ENCODE data around the gene CAPN6. TPM values are rescaled to one million over a fixed set of nuclear protein-coding genes. Genes with fewer than 3 reads are reported as not detected.

Gene CAPN6
- total RNA-seq (2021; ENCODE audit: unreplicated experiment) = 0.10 TPM
- polyA plus RNA-seq (2012) = 0.05 and 0.08 TPM in 2 replicates
- percentile 4 among the genes with signal in this experiment for Bru-seq, nascent RNA
- BruChase-seq, experiment 1, labeled RNA remaining after a 6-hour chase = percentile 10 among the genes with signal in this experiment
- BruChase-seq, experiment 2, labeled RNA remaining after a 2-hour chase = percentile 11 among the genes with signal in this experiment
- long read RNA-seq = 0 reads

- H2AFZ ChIP-seq (ENCODE audit: low read depth, low read length, poor library complexity, severe bottlenecking) = no peak within 1 kb of the TSS
- ATAC-seq = peak; percentile 62
- POLR2A ChIA-PET = no interaction called here
Measured at GRCh38 chrX:111270339-111270738, at the start of gene CAPN6. CAPN6 (minus strand) TSS chrX:111270483; CDS start chrX:111263936, 6,547 bp downstream.

More at GRCh38 chrX:111270339-111270738, at the start of gene CAPN6:
- Histone ChIP-seq H3K4me2 (ENCODE audit: low read length) (no peak within 1 kb of the TSS; the same call in 1 of the 2 replicates), H3K27me3 (ENCODE audit: insufficient read depth, low read length) (0 out of 2 replicates have a peak, but pooled peaks cover 16% of the 10 kb centered on the region), H3K36me3 (ENCODE audit: control insufficient read depth in 1 of 2, insufficient read depth in 2 of 2, low read length in 2 of 2) (no peaks in the 10 kb centered on the region), H3K9me2 (ENCODE audit: insufficient read depth) (no peaks in the 10 kb centered on the region), H3K9me3 (ENCODE audit: control insufficient read depth in 1 of 2, insufficient read depth in 1 of 2, low read depth in 1 of 2, low read length in 2 of 2) (no peaks in the 10 kb centered on the region), H3K27ac (ENCODE audit: low read depth, low read length) (no peak within 1 kb of the TSS), H3K4me1 (ENCODE audit: control insufficient read depth in 1 of 2, insufficient read depth in 2 of 2, low read length in 2 of 2) (no peaks in the 10 kb centered on the region), H3K9ac (ENCODE audit: low read length) (no peak within 1 kb of the TSS), H3K79me2 (ENCODE audit: insufficient read depth, low read length) (no peaks in the 10 kb centered on the region), H4K20me1 (ENCODE audit: insufficient read depth) (no peaks in the 10 kb centered on the region), H3K4me3 (replicated peaks in 1 of 2; ENCODE audit: low read depth in 1 of 2, low read length in 2 of 2) (no peak within 1 kb of the TSS)
- intact Hi-C loops (cut with micrococcal nuclease) = no loop called here
- no peak for DNase-seq (ENCODE audit: low read depth, low spot score)
- CTCF ChIA-PET = no interaction called here
- RAD21 ChIA-PET (ENCODE audit: low non-redundant PET in 1 of 2, low total read pairs in 2 of 2, uncharacterized antibody in 2 of 2, unreplicated experiment in 2 of 2) = no interaction called here
- no TSS peak for BruUV-seq (replicated peaks)
- TF ChIP-seq ATF3 (IDR thresholded peaks at IDR 0.05) (no peak), EZH2 (IDR thresholded peaks at IDR 0.05) (no peak), SIN3A (IDR thresholded peaks at IDR 0.05; ENCODE audit: low read depth) (no peak), MAX (IDR thresholded peaks at IDR 0.05) (no peak), ZNF274 (IDR thresholded peaks at IDR 0.05; ENCODE audit: low read depth, low read length) (no peak), POLR2AphosphoS5 (IDR thresholded peaks at IDR 0.05; ENCODE audit: low read depth, low read length) (no peak), SRF (IDR thresholded peaks at IDR 0.05; ENCODE audit: low read depth) (no peak), CEBPB (IDR thresholded peaks at IDR 0.05; ENCODE audit: low read depth) (no peak), ELF1 (IDR thresholded peaks at IDR 0.05; ENCODE audit: borderline replicate concordance, low read depth) (no peak), ZBTB33 (IDR thresholded peaks at IDR 0.05; ENCODE audit: extremely low read depth, insufficient replicate concordance, low read length) (no peak)
